GM12872 (cell line): Measurements from ENCODE around the gene GOLPH3.

Source experiments
- TF ChIP-seq, protein P1 (sequence below): IDR thresholded peaks from 3 replicates; pipeline ENCODE4 v1.5.1; 2011; ENCODE audit warnings: low read depth, mild to moderate bottlenecking, low read length, moderate library complexity; ENCODE audit not compliant: insufficient read depth

GOLPH3 gene

DNA sequence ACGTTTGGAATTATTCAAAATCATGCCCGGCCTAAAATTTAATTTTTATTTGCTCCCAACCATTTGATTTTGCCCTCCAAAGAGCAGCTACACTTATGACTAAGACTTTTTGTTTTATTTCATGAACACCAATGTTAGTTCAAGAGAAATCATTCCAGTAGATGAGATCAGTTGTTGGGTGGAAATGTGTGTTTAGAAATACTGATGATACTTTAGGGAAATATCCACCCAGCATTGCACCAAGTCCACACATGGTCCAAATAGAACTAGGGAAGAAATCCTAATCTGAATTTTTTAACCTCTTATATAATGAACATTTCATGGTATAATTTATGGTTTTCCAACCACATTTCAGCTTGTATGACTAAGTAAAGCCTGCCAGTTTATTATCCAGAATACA is 28.3 kb upstream of the GOLPH3 start:
- TF ChIP-seq, protein P1, sequence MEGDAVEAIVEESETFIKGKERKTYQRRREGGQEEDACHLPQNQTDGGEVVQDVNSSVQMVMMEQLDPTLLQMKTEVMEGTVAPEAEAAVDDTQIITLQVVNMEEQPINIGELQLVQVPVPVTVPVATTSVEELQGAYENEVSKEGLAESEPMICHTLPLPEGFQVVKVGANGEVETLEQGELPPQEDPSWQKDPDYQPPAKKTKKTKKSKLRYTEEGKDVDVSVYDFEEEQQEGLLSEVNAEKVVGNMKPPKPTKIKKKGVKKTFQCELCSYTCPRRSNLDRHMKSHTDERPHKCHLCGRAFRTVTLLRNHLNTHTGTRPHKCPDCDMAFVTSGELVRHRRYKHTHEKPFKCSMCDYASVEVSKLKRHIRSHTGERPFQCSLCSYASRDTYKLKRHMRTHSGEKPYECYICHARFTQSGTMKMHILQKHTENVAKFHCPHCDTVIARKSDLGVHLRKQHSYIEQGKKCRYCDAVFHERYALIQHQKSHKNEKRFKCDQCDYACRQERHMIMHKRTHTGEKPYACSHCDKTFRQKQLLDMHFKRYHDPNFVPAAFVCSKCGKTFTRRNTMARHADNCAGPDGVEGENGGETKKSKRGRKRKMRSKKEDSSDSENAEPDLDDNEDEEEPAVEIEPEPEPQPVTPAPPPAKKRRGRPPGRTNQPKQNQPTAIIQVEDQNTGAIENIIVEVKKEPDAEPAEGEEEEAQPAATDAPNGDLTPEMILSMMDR = no peak

DNA sequence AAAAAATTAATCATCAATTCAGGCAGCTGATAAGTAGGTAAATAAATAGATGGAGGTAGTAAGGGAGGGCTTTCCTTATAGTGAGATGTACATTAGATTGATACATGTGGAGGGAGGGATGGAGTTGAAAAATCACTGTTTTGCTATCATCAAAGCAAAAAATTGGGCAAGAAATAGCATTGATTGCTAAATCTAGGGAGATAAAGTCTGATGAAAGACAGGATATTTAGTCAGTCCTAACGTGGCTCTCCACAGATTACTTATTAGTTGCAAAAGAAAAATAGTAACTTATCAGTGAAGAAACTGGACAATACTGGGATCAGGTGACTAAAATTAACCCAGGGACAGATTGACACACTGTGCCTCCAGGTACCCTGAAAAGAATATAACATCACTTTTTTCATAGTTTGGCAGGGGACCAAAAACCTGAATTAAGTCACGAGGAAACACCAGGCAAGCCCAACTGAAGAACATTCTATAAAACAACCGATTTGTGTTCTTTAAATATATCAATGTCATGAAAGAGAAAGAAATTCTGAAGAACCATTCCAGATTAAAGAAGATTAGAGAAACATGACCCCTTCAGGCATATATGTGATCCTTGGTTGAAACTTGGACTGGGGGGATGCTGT is 27.1 kb upstream of the GOLPH3 start:
- TF ChIP-seq, protein P1 = no peak

DNA sequence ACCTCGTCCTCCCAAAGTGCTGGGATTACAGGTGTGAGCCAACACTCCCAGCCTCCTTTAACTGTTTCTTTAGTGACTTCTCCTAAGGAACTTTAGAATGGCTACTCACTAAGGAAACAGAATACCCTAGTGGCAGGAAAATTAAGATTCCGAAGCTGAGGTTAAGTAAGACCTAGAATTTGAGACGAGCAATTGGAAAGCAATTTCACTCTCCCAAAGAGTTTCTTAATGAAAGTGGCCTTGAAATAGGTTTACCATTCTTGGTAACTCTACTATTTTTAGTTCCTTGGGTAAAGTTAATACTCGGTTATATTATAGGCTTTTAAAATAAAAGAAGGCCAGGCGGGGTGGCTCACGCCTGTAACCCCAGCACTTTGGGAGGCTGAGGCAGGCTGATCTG is 22.9 kb upstream of the GOLPH3 start:
- TF ChIP-seq, protein P1 = no peak

DNA sequence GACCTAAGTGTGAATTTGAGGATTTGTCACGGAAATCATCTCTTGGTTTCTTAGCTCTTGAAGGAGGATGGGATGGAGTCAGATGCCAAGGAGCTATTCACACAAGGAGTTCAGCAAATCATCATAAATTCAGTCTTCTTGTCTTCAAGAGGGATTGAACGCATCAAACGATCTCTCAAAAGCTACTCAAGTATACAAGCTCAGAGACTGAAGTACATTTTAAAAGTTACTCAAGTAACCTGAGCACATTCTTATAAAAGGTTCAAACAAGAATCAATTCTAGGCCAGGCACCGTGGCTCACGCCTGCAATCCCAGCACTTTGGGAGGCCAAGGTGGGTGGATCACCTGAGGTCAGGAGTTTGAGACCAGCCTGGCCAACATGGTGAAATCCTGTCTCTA is 21.1 kb upstream of the GOLPH3 start:
- TF ChIP-seq, protein P1 = no peak

DNA sequence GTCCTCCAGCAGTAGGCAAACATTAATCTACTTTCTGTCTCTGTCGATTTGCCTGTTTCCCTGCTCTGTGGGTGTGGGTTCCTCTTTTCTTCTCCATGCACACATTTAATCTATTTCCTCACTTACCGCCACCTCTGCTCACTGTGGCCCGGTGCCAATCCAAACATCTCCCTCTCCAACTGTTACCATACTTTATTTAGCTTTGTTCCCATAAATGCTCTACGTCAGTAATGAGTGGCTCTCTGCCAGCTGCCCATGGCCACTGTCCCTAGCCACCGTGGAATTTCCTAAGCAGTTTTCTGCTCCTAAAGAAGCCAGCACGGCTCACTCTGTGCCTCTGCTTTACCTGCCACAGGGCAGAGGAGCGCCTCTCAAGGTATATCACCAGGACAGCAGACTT is 19.5 kb upstream of the GOLPH3 start:
- TF ChIP-seq, protein P1 = no peak

DNA sequence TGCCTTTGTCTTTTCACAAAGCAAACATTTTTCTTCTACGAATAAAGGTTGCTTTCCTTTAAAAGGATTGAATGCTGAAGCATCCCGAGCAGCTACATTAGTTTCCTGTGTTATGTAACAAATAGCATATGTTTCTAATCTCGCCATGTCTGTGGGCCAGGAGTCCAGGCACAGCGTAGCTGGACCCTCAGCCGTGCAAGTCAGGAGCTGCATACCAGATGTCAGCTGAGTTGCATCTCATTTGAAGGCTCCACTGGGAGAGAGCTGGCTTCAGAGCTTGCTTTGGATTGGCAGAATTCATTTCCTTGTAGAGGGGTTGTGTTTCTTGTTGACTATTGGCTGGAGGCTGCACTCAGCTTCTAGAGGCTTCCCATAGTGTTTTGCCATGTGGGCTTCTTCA is 16.0 kb upstream of the GOLPH3 start:
- TF ChIP-seq, protein P1 = no peak

DNA sequence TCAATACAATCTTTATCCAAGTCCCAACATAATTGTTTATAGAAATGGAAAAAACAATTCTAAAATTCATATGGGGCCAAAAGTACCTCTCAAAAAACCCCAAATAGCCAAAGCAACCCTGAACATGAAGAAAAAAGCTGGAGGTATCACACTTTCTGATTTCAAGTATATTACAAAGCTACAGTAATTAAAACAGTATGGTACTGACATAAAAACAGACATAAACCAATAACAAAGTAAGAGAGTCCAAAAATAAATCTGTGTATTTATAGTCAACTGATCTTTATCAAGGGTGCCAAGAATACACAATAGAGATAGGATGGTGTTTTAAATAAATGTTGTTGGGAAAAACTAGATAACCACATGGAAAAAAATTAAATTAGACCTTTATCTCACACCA is 13.6 kb upstream of the GOLPH3 start:
- TF ChIP-seq, protein P1 = no peak
